Body of pancreas (tissue), 4 donors: ENCODE measurements around the gene TNS3.

Experiments
- CTCF ChIP-seq, 7 experiments: fragments of 450-650 bp in 4 of 7; fragments of 200-600 bp in 3 of 7; sonication (generic) in 3 of 7; IDR thresholded peaks; one replicate each; pipeline ENCODE4 v1.5.1; 2016 to 2019; ENCODE audit warnings: antibody characterized with exemption in 7 of 7
- POLR2A ChIP-seq, 3 donors: fragments of 450-650 bp; IDR thresholded peaks; one replicate each; pipeline ENCODE4 v1.6.1; 2016; ENCODE audit warnings: antibody characterized with exemption in 3 of 3, mild to moderate bottlenecking in 2 of 3

GRCh38 chr7:47254081-47254977 lies 327.6 kb downstream of the TNS3 start:
- peak; percentile 26 to 61 (median 52) for TF ChIP-seq POLR2A (IDR thresholded peaks at IDR 0.05)
- peak; percentile 49 to 99 (median 97) for TF ChIP-seq CTCF (IDR thresholded peaks at IDR 0.05)
